Measurements from ENCODE around the gene ESR2. TPM values are rescaled to one million over a fixed set of nuclear protein-coding genes. Genes with fewer than 3 reads are reported as not detected.
A peak's percentile ranks its signal among the peaks of the same experiment; 100 is the strongest.

Gene ESR2
- total RNA-seq, 1 experiment from 2014 or later: 0.15 TPM

DNA sequence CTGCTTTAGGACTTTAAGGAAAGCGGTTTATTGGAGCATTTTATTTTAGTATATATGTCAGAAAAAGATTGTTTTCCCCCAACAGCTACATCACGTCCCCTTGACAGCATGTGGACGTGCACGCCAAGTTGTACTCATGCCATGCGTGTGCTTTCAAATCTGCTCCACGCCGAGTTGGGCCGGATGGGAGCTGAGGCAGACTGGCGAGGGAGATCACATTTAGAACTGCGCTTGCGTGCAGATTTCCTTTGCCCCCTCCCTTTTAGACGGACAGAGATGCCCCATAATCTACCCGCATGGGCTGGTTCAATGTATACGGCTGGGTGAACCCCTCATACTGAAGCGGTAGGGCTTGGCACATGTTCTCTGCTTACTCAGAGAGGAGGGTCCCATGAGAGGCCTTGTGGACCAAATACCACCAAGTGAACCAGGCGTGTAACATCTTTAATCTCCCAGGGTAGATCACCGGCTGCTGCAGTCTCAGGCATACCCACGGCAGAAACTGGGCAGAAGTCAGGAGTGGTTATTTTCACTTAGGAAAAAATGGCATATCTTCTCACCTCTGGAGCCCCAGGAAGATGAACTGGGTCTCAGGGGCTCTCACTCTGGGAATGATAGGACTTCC is 92.1 kb downstream of the ESR2 start:
- no peak overlapping the region for H4K5ac ChIP-seq (ENCODE audit: insufficient read length, low read depth, low read length)
- H2BK120ac ChIP-seq (ENCODE audit: low read depth, low read length, poor library complexity, severe bottlenecking): no peak overlapping the region
- H3T11ph ChIP-seq (ENCODE audit: low read length): no peak overlapping the region
- H3K23me2 ChIP-seq (ENCODE audit: insufficient read length, low read depth, low read length, poor library complexity, severe bottlenecking): peaks cover under 1% of the 10 kb centered on the region
- no peaks in the 10 kb centered on the region for H4K20me1 ChIP-seq (ENCODE audit: control insufficient read depth, insufficient read depth, insufficient read length)
- no peak overlapping the region; the same call in 1 of the 2 replicates for H3K14ac ChIP-seq (ENCODE audit: insufficient read depth, low read length)
- TF ChIP-seq, protein P1, sequence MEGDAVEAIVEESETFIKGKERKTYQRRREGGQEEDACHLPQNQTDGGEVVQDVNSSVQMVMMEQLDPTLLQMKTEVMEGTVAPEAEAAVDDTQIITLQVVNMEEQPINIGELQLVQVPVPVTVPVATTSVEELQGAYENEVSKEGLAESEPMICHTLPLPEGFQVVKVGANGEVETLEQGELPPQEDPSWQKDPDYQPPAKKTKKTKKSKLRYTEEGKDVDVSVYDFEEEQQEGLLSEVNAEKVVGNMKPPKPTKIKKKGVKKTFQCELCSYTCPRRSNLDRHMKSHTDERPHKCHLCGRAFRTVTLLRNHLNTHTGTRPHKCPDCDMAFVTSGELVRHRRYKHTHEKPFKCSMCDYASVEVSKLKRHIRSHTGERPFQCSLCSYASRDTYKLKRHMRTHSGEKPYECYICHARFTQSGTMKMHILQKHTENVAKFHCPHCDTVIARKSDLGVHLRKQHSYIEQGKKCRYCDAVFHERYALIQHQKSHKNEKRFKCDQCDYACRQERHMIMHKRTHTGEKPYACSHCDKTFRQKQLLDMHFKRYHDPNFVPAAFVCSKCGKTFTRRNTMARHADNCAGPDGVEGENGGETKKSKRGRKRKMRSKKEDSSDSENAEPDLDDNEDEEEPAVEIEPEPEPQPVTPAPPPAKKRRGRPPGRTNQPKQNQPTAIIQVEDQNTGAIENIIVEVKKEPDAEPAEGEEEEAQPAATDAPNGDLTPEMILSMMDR (conservative IDR thresholded peaks at IDR 0.05): no peak
- no peak overlapping the region for H3K9ac ChIP-seq (ENCODE audit: extremely low read depth, insufficient read length, low read length)
- H3K9me3 Mint-ChIP-seq: no peaks in the 10 kb centered on the region; a peak in 1 of 5 replicates
- H3K4ac ChIP-seq (ENCODE audit: low read depth, low read length): no peak overlapping the region
- H3K79me2 ChIP-seq (ENCODE audit: insufficient read depth, low read length): no peaks in the 10 kb centered on the region
- no peaks in the 10 kb centered on the region; the same call in 1 of the 2 replicates for H3K4me1 ChIP-seq (ENCODE audit: insufficient read depth, low read length)
- no peak overlapping the region for H4K91ac ChIP-seq (ENCODE audit: insufficient read length, low read depth, low read length)
- H2BK20ac ChIP-seq (ENCODE audit: low read depth, low read length, poor library complexity, severe bottlenecking): no peak overlapping the region
- WGBS (ENCODE audit: extremely low coverage, insufficient read length, low lambda C conversion rate): no CpG with 5 or more reads among the region's 18 CpGs
- H2BK12ac ChIP-seq (ENCODE audit: insufficient read length, low read depth, low read length): no peak overlapping the region
- no peaks in the 10 kb centered on the region for H3K9me3 ChIP-seq (ENCODE audit: control insufficient read depth, low read depth, low read length)
- H3K23ac ChIP-seq (ENCODE audit: insufficient read length, low read depth, low read length): no peak overlapping the region
- H3K79me1 ChIP-seq (ENCODE audit: insufficient read depth, low read depth, low read length, poor library complexity, severe bottlenecking): no peaks in the 10 kb centered on the region
- H3K36me3 Mint-ChIP-seq (ENCODE audit: insufficient read depth in 1 of 3, low read depth in 3 of 3): peaks cover 0 to 11% (median 2%) of the 10 kb centered on the region in 3 experiments; a peak in 2 of 7 replicates
- H3K18ac ChIP-seq (ENCODE audit: insufficient read length, low read depth, low read length): no peak overlapping the region
- H2AK5ac ChIP-seq (ENCODE audit: insufficient read length, low read length): no peak overlapping the region
- no peak overlapping the region for H3K27ac ChIP-seq (ENCODE audit: insufficient read length, low read depth, low read length)
- no peak overlapping the region for H3K56ac ChIP-seq (ENCODE audit: insufficient read length, low read depth, low read length)
- H2AFZ ChIP-seq (ENCODE audit: low read length): no peak overlapping the region
- H3K27me3 ChIP-seq (ENCODE audit: insufficient read depth, low read length): no peaks in the 10 kb centered on the region
- H3K27ac Mint-ChIP-seq: peak overlapping the region in 2 of 3 experiments; percentile 38 to 69; a peak in 4 of 7 replicates
- peaks cover 48 to 49% of the 10 kb centered on the region in 2 experiments for H3K4me1 Mint-ChIP-seq
- no peaks in the 10 kb centered on the region for H3K27me3 Mint-ChIP-seq (ENCODE audit: low read depth)
- no peak overlapping the region for H4K8ac ChIP-seq (replicated peaks; ENCODE audit: insufficient read length, low read depth, low read length)
- H3K4me3 Mint-ChIP-seq: no peak overlapping the region
- DNase-seq: no peak
- no peak overlapping the region for H3K4me2 ChIP-seq (ENCODE audit: insufficient read depth, insufficient read length, low read length)
- no peak overlapping the region for H2BK15ac ChIP-seq (ENCODE audit: low read depth, low read length)
- no peak overlapping the region for H2BK5ac ChIP-seq (ENCODE audit: insufficient read length, low read length)
